Endothelial cell of umbilical vein (primary cell): ENCODE results near the gene EVC2. TPM values are rescaled to one million over a fixed set of nuclear protein-coding genes. Genes with fewer than 3 reads are reported as not detected.

Experiments
- BruUV-seq: library from RNA; stranded (reverse); fragments of 400-500 nt; replicated peaks from 2 replicates; lab custom pipeline; 2021; lab: Mats Ljungman, UMichigan
- CTCF ChIA-PET: fragments of 300-600, 350-600 bp; sonication (Branson Sonifier 250); formaldehyde crosslinking; loops from one replicate; lab custom pipeline; 2021; ENCODE audit warnings: antibody characterized with exemption, inconsistent platforms; lab: Charles Lee
- POLR2A ChIA-PET: fragments of 300-600, 350-600 bp; sonication (Branson Sonifier 250); formaldehyde crosslinking; loops from one replicate; lab custom pipeline; 2021; ENCODE audit warnings: antibody characterized with exemption, inconsistent platforms; lab: Charles Lee
- DNase-seq: peaks from one replicate; pipeline ENCODE4 v3.0.0-alpha.2; 2011; ENCODE audit warnings: low read depth, low spot score
- FAIRE-seq: peaks from 2 replicates; lab custom pipeline; 2011; peaks lifted over from hg19 to GRCh38; lab: Jason Lieb, UNC
- H2AFZ ChIP-seq: 2 replicates; pipeline ENCODE4 v1.6.0; 2012; ENCODE audit warnings: low read depth, low read length, control low read depth, inconsistent platforms
- H3K27ac ChIP-seq: 2 replicates; pipeline ENCODE4 v1.5.1; 2011; ENCODE audit warnings: low read depth, mild to moderate bottlenecking, control low read depth, low read length, moderate library complexity; ENCODE audit not compliant: insufficient read depth
- H3K27me3 ChIP-seq, 2 experiments: 2 replicates each; pipeline versions ENCODE4 v1.6.0 to v1.6.1; 2011; ENCODE audit warnings: low read length in 2 of 2, mixed read lengths in 1 of 2; ENCODE audit not compliant: control insufficient read depth in 2 of 2, insufficient read depth in 2 of 2
- H3K36me3 ChIP-seq, 2 experiments: 2 replicates in 1 of 2; 3 replicates in 1 of 2; pipeline ENCODE4 v1.5.1; 2011; ENCODE audit warnings: low read length in 2 of 2, mild to moderate bottlenecking in 1 of 2, moderate library complexity in 1 of 2; ENCODE audit not compliant: control insufficient read depth in 2 of 2, insufficient read depth in 2 of 2; ENCODE audit errors: extremely low read depth in 1 of 2
- H3K4me1 ChIP-seq: 3 replicates; pipeline ENCODE4 v1.5.1; 2011; ENCODE audit warnings: mild to moderate bottlenecking, low read length; ENCODE audit not compliant: control insufficient read depth, insufficient read depth; ENCODE audit errors: extremely low read depth
- H3K4me2 ChIP-seq: 2 replicates; pipeline ENCODE4 v1.6.1; 2011; ENCODE audit warnings: low read length, control low read depth, mixed read lengths; ENCODE audit not compliant: insufficient read depth
- H3K4me3 ChIP-seq, 3 experiments: fragments of 200-600 bp in 1 of 3; sonication (generic), shearing (Covaris generic) in 1 of 3; replicated peaks in 1 of 3; 2 replicates each; pipeline ENCODE4 v1.5.1; 2011 to 2016; ENCODE audit warnings: control low read depth in 3 of 3, low read length in 3 of 3, mild to moderate bottlenecking in 2 of 3, inconsistent platforms in 1 of 3, low read depth in 1 of 3, moderate library complexity in 1 of 3; ENCODE audit not compliant: insufficient read depth in 1 of 3
- H3K79me2 ChIP-seq: 2 replicates; pipeline ENCODE4 v1.6.0; 2012; ENCODE audit warnings: low read length, inconsistent platforms; ENCODE audit not compliant: control insufficient read depth, insufficient read depth
- H3K9ac ChIP-seq: replicated peaks from 2 replicates; pipeline ENCODE3; 2011; ENCODE audit warnings: low read length, control low read depth; ENCODE audit not compliant: insufficient read depth; ENCODE audit errors: extremely low read depth
- H3K9me1 ChIP-seq: replicated peaks from 3 replicates; pipeline ENCODE4 v1.6.0; 2011; ENCODE audit warnings: mild to moderate bottlenecking, low read length; ENCODE audit not compliant: control insufficient read depth, insufficient read depth; ENCODE audit errors: extremely low read depth
- H3K9me3 ChIP-seq: replicated peaks from 2 replicates; pipeline ENCODE4 v1.5.1; 2012; ENCODE audit warnings: low read length, inconsistent platforms; ENCODE audit not compliant: control insufficient read depth, insufficient read depth
- H4K20me1 ChIP-seq: replicated peaks from 2 replicates; pipeline ENCODE3; 2011; ENCODE audit warnings: mild to moderate bottlenecking, low read length; ENCODE audit not compliant: control insufficient read depth, insufficient read depth; ENCODE audit errors: extremely low read depth
- EZH2 ChIP-seq: IDR thresholded peaks from 2 replicates; pipeline ENCODE4 v1.6.1; 2012; ENCODE audit warnings: borderline replicate concordance, low read depth, mild to moderate bottlenecking, moderate library complexity, low read length, inconsistent platforms; ENCODE audit not compliant: severe bottlenecking
- FOS ChIP-seq: IDR thresholded peaks from 2 replicates; pipeline ENCODE4 v1.6.1; 2011; ENCODE audit warnings: mild to moderate bottlenecking, low read length, moderate library complexity, borderline replicate concordance; ENCODE audit not compliant: insufficient read depth
- GATA2 ChIP-seq: IDR thresholded peaks from 2 replicates; pipeline ENCODE4 v1.7.0; 2011; ENCODE audit warnings: low read depth, mild to moderate bottlenecking, moderate library complexity, mixed read lengths, low read length; ENCODE audit not compliant: insufficient read length, insufficient read depth
- JUN ChIP-seq: IDR thresholded peaks from 2 replicates; pipeline ENCODE4 v1.6.1; 2011; ENCODE audit warnings: borderline replicate concordance, low read depth; ENCODE audit not compliant: insufficient read length, insufficient read depth
- MYC ChIP-seq: IDR thresholded peaks from one replicate; pipeline ENCODE4 v1.6.1; 2011; ENCODE audit warnings: mild to moderate bottlenecking, low read depth, low read length
- POLR2A ChIP-seq: IDR thresholded peaks from 2 replicates; pipeline ENCODE4 v1.6.1; 2012; ENCODE audit warnings: low read depth, mild to moderate bottlenecking, control low read depth, low read length
- POLR2AphosphoS5 ChIP-seq: IDR thresholded peaks from 2 replicates; pipeline ENCODE4 v1.6.1; 2012; ENCODE audit warnings: low read depth, mild to moderate bottlenecking, control low read depth, low read length, moderate library complexity; ENCODE audit not compliant: insufficient read depth
- dilution Hi-C: fragments of 300-500 bp; cut with MboI; formaldehyde crosslinking; loops from one replicate; pipeline ENCODE4 v1.15.0; 2019; ENCODE audit warnings: low sequenced_read_pairs; ENCODE audit not compliant: extremely low pct_ligation_motif_present
- intact Hi-C: fragments of 100-400 bp; cut with micrococcal nuclease; formaldehyde crosslinking; loops from one replicate; pipeline ENCODE4 v1.10.0; 2022
- polyA plus RNA-seq, 4 experiments: library from polyadenylated mRNA; depleted of rRNA in 3 of 4; stranded (reverse) in 3 of 4; unstranded in 1 of 4; fragments of >200 nt; gene quantifications; 2 replicates each; pipeline versions ENCODE4 v1.2.1 to v1.2.3, GENCODE V29; 2011 to 2012; ENCODE audit warnings: missing spikeins in 1 of 4
- total RNA-seq: library from RNA; stranded (reverse); gene quantifications from 2 replicates; pipeline ENCODE4 v1.2.3, GENCODE V29; 2021
- TF ChIP-seq, protein P1 (sequence below): IDR thresholded peaks from 2 replicates; pipeline ENCODE4 v1.6.1; 2011; ENCODE audit not compliant: insufficient read depth, insufficient read length
- TF ChIP-seq, protein P2 (sequence below), 2 donors: IDR thresholded peaks; 1 replicate in 1 of 2; 2 replicates in 1 of 2; pipeline ENCODE4 v1.5.1; 2011; ENCODE audit warnings: low read length in 2 of 2, mild to moderate bottlenecking in 2 of 2, moderate library complexity in 2 of 2, control low read depth in 1 of 2, inconsistent platforms in 1 of 2, low read depth in 1 of 2; ENCODE audit not compliant: insufficient read depth in 1 of 2; ENCODE audit errors: extremely low read depth in 1 of 2

The EVC2 gene
- total and polyA plus RNA-seq, 2 donors (not counting 3 experiments of a cell fraction or from before 2014, with no cell fraction given): 1.7 to 8.8 TPM

- Histone ChIP-seq H3K36me3 (peaks cover 4 to 14% of the 10 kb centered on the region in 2 experiments), H3K4me3 (no peak overlapping the region), H2AFZ (no peak overlapping the region), H3K27ac (no peak overlapping the region), H3K9me1 (no peaks in the 10 kb centered on the region), H3K4me1 (no peaks in the 10 kb centered on the region), H3K9me3 (no peaks in the 10 kb centered on the region), H3K9ac (no peak overlapping the region), H3K79me2 (no peaks in the 10 kb centered on the region), H3K27me3 (no peaks in the 10 kb centered on the region), H3K4me2 (no peak overlapping the region), H4K20me1 (no peaks in the 10 kb centered on the region)
- CTCF ChIA-PET: no interaction called here
- no peak for DNase-seq
- FAIRE-seq: no peak
- dilution Hi-C loops: no loop called here
- BruUV-seq: no TSS peak
- POLR2A ChIA-PET: no interaction called here
- intact Hi-C loops: no loop called here
- TF ChIP-seq, protein P1, sequence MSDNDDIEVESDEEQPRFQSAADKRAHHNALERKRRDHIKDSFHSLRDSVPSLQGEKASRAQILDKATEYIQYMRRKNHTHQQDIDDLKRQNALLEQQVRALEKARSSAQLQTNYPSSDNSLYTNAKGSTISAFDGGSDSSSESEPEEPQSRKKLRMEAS: no peak
- TF ChIP-seq FOS: no peak
- TF ChIP-seq GATA2: no peak
- TF ChIP-seq JUN: no peak
- TF ChIP-seq POLR2A: no peak
- TF ChIP-seq POLR2AphosphoS5: no peak
- TF ChIP-seq, protein P2, sequence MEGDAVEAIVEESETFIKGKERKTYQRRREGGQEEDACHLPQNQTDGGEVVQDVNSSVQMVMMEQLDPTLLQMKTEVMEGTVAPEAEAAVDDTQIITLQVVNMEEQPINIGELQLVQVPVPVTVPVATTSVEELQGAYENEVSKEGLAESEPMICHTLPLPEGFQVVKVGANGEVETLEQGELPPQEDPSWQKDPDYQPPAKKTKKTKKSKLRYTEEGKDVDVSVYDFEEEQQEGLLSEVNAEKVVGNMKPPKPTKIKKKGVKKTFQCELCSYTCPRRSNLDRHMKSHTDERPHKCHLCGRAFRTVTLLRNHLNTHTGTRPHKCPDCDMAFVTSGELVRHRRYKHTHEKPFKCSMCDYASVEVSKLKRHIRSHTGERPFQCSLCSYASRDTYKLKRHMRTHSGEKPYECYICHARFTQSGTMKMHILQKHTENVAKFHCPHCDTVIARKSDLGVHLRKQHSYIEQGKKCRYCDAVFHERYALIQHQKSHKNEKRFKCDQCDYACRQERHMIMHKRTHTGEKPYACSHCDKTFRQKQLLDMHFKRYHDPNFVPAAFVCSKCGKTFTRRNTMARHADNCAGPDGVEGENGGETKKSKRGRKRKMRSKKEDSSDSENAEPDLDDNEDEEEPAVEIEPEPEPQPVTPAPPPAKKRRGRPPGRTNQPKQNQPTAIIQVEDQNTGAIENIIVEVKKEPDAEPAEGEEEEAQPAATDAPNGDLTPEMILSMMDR (IDR thresholded peaks at IDR 0.05; ENCODE audit: extremely low read depth in 1 of 2, insufficient read depth in 1 of 2, low read depth in 1 of 2, low read length in 2 of 2): no peak
- TF ChIP-seq EZH2: no peak
- no peak for TF ChIP-seq MYC
Measured at GRCh38 chr4:5626913-5627312, 81.4 kb downstream of the EVC2 start.
